GM21367 (cell line): Measurements from ENCODE around the gene RIOK2.
"Not testable (repeated sequence)": the region's sequence is repeated elsewhere in the genome, so short reads cannot be mapped to it uniquely, and the experiment has no call there.

ENCODE experiments used
- ATAC-seq: cut with Tn5 transposase; IDR thresholded peaks from one replicate; pipeline ENCODE4 v1.9.1; 2021; ENCODE audit not compliant: unreplicated experiment

RIOK2 gene

DNA sequence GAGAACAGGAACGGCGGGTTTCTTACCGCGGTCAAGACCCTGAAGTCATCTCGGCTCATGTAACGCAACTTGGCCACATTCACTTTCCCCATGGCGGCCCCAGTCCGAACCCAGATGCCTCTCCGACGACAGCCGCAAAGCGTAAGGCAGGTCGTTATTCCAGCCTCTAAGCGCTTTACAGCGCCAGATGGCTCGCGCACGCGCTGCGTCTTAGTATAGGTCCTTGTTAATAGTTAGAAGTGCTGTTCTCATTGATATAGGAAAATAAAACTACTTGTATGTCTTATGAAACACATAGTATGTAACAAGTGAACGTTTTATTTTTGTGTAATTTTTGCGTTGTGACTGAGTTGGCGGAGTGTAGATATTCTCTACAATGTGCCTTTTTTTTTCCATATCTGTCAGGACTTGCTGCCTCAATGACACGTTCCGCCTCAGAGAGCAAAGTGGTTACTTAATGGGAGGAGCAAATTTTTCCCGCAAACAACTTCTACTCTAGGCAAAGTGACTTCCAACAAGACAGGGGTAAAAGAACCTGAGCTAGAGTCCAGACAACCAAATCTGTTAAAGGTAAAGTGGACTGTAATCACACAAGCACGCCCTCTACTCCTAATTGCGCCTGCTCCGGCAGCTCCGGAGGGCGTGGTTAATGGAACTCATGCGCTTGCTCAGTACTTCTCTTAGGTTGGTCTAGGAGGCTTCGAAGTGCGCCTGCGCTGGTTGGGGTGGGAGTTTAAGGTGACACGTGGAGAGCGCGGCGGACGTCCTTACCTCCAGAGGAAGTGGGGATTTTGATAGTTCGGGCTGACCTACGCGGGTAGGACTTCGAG is at the start of gene RIOK2:
RIOK2 (minus strand) TSS at position 148 of the 830 bp plus-strand sequence; CDS start at position 92, 56 bp downstream.
- ATAC-seq = peak; percentile 89

GRCh38 chr5:97231025-97231636 is 48.1 kb upstream of the RIOK2 start:
- peak; percentile 93 for ATAC-seq

GRCh38 chr5:97229688-97230285 is 46.7 kb upstream of the RIOK2 start:
- no peak for ATAC-seq

DNA sequence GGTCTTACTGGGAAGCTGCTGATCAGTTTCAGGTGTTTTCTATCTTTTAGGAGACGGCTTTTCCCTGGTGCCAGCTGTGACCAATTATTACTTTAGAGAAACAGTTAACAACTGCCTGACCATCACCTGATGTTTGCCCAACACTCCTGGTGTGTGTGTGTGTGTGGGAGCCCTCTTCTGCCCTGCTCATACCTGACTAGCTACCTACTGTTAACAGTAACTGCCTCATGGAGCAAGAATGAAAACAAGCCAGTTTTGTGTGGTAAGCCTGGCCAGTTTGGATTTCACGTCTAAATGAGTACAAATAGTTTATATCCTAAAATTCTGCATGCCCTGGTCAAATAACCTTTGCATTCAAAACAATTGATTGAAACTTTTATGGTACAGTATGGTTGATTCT is 46.1 kb upstream of the RIOK2 start:
- no peak for ATAC-seq

DNA sequence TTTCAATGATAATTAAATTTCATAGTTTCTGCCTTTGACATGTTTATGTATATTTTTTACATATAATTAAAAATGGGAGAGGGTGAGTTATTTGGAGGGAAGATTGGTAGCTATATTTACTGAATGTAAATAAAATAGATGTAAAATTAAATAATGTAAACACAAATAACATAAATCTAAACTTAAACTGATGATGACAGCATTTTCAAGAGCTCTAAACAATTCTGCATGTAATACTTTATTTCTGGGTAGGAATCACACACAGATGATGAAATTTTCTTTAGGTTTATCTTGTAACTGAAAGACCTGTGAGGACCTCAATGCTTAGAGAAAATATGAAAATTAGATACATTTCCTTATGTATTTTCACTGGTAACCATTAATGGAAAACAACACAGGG is 42.2 kb upstream of the RIOK2 start:
- no peak for ATAC-seq

DNA sequence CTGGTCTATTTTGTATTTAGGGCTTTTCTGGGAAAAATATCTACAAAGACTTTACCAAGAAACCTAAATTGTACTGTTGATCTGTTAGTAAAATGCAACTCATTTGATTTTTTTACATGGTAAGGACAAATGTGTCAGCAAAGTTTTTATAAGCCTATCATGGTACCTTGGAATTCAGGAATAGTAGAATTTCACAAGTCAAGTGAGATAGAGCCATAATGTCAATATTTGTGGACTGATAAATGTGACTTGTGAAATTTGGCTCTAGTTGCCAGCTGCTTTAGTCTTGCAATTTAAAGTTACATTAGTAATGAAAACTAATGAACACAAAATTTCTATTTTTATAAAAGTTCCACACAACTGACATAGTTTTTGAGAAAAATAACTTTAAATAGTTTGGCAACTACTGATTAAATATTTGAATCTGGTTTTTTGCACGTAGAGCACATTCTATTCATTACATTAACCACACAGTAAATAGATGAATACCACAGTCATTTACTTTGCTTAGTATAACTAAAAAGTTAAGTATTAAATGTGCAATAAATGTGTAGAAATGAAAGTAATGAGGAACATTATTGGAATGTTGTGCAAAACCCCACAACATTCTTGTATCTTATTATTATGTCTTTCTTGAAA is 41.2 kb upstream of the RIOK2 start:
- no peak for ATAC-seq

DNA sequence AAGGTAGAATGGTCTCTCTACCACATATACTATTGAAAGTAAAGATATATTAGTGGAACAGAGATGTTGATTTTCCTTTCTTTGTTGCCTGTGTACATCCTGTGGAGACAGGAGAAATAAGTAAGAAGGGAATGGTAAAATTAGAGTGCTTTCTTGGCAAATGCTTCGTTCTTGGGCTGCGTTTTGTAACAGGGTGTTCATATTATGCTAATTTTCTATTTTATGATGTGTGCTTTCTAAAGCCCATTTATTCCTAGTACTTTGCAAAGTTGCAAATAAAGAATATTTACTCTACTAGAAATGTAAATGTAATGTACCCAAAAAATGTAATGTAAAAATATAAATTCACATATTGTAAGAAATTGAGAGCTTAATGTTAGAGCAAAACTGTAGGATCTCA is 40.5 kb upstream of the RIOK2 start:
- no peak for ATAC-seq

GRCh38 chr5:97209343-97209742 is 26.3 kb upstream of the RIOK2 start:
- no peak for ATAC-seq

DNA sequence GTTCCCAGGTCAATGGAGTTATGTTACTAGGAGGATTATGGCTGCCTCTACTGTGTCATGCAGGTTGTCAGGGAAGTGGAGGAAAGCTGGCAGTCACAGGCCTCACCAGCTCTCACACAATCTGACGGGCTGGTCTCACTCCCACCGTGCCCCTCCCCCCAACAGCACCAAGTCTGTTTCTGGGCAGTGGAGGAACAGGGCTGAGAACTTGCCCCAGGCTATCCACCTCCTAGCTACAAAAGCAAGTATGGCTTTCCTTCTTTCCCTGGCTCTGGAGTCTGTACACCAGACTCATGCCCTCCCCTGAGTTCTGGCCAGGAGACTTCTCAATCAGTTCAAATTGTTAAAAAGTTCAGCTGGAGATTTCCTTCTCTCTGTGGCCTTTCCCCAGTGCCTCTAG is 25.7 kb upstream of the RIOK2 start:
- no peak for ATAC-seq

DNA sequence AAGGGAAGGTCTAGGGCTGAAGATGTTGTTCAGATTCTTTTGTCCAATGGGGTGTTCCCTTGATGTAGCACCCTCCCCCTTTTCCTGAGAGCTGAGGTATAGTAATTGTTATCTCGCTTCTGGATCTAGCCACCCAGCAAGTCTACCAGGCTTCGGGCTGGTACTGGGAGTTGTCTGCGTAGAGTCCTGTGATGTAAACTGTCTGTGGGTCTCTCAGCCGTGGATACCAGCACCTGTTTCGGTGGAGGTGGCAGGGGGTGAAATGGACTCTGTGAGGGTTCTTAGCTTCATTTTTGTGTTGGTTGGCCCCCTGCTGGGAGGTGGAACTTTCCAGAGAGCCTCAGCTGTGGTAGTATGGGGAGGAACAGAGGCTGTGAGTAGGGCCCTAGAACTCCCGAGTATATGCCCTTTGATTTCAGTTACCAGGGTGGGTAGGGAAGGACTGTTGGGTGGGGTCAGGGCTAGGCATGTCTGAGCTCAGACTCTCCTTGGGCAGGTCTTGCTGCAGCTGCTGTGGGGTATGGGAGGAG is 25.2 kb upstream of the RIOK2 start:
- no peak for ATAC-seq

DNA sequence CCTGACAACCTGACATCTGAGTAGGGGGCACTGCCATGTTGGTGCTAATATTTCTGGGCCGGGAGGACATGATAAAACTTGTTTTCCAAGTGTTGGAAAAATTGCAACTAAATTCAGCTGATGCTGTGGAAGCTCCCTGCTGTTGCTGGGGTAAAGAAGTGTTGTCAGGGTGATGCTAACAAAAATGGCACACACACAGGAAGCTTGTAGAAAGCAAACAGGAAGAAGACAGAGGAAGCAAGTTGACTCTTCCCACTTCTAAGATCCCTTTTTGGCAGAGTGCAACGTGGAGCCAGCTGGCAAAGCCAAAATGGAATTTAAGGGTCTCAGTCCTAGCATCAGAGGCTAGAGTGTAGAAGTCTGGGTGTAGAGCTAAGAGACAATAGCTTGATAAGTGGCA is 11.3 kb upstream of the RIOK2 start:
- no peak for ATAC-seq

- no peak for ATAC-seq
Measured at GRCh38 chr5:97193355-97193688, 10.3 kb upstream of the RIOK2 start.

DNA sequence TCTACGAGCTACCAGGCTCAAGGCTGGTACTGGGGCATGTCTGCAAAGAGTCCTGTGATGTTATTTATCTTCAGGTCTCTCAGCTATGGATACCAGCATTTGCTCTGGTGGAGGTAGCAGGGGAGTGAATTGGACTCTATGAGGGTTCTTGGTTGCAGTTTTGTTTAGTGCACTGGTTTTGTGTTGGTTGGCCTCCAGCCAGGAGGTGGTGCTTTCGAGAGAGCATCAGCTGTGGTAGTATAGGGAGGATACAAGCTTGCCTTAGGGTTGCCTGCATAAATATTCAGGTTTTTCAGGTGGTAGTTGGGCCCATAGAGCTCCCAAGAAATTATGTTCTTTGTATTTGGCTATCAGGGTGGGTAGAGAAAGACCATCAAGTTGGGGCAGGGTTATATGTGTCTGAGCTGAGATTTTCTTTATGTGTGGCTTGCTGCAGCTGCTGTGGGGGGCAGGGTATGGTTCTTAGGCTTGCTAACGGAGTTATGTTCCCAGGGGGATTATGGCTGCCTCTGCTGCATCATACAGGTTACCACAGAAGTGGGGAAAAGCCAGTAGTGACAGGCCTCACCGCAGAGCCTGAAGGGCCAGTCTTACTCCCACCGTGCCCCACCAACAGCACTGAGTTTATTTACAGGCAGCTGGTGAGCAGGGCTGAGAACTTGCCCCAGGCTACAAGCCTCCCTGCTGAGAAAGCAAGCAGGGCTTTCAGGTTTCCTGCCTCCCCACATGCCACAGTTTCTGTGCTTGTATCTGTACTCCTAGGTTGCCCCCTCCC is 9.7 kb upstream of the RIOK2 start:
- peak; percentile 83 for ATAC-seq

DNA sequence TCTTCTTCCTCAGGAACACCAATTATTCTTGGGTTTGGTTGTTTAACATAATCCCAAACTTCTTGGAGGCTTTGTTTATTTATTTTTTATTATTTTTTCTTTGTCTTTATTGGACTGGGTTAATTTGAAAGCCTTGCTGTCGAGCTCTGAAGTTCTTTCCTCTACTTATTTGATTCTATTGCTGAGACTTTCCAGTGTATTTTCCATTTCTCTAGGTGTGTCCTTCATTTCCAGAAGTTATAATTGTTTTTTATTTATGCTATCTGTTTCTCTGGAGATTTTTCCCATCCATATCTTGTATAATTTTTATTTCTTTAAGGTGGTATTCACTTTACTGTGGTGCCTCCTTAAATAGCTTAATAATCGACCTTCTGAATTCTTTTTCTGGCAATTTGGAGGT is 8.8 kb upstream of the RIOK2 start:
- ATAC-seq = no peak

DNA sequence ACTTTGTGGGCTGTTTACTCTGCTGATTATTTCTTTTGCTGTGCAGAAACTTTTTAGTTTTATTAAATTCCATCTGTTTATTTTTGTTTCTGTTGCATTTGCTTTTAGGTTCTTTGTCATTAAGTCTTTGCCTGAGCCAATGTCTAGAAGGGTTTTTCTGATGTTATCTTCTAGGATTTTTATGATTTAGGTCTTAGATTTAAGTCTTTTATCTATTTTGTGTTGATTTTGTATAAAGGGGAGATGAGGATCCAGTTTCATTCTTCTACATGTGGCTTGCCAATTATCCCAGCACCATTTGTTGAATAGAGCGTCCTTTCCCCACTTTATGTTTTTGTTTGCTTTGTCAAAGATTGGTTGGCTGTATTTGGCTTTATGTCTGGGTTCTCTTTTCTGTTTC is 6.5 kb upstream of the RIOK2 start:
- not testable (repeated sequence) for ATAC-seq

GRCh38 chr5:97183930-97184213 is 825 bp upstream of the RIOK2 start:
- no peak for ATAC-seq

GRCh38 chr5:97182571-97183099 is 412 bp downstream of the RIOK2 start:
- no peak for ATAC-seq

DNA sequence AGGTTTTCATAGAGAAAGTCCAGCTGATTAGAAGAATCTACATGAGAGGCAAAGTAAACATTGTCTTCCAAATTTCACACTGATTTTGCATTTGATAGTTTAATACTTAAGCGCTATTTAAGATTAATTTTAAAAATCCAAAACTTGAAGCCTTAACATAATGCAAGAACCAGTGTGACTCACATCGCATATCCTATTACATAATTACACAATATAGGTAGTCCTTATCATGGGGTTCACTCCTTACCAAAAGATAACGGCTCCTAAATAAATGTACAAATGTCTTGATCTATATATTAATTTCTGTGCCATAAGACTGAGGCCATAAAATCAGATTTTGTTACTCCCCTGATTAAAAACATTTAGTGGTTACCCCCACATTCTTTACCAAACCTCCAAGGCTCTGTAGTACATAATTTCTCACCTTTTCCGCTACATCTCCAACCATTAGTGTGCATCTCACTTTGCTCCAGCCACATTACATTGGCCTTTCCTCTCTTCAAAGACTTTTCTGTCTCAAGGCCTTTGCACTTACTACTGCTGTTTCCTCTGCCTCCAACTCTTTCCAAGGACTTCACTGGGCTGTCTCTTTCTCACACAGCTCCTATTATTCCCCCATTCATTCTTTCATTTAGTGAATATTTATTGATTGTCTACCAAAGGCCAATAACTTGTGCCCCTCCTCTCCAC is 1.0 kb downstream of the RIOK2 start:
- no peak for ATAC-seq

DNA sequence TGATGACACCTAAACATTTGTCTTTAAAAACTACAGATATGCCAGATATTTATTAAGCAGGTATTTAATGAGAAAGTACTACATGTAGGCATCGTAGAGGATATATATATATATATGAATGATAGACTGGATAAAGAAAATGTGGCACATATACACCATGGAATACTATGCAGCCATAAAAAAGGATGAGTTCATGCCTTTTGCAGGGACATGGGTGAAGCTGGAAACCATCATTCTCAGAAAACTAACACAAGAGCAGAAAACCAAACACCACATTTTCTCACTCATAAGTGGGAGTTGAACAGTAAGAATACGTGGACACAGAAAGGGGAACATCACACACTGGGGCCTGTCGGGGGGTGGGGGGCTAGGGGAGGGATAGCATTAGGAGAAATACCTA is 3.6 kb downstream of the RIOK2 start:
- ATAC-seq = not testable (repeated sequence)

GRCh38 chr5:97172227-97172626 is 10.8 kb downstream of the RIOK2 start:
- ATAC-seq = no peak
